WTC11 (cell line): Measurements from ENCODE around the gene EML4.

Experiments
- ATF2 ChIP-seq: sonication (generic); formaldehyde crosslinking; IDR thresholded peaks from 2 replicates; pipeline ENCODE4 v1.8.1; 2022; ENCODE audit warnings: low read depth, missing genetic modification reagents, borderline replicate concordance
- ATF6 ChIP-seq: sonication (generic); formaldehyde crosslinking; IDR thresholded peaks from 2 replicates; pipeline ENCODE4 v1.8.1; 2023; ENCODE audit warnings: mild to moderate bottlenecking, missing genetic modification reagents
- CTCF ChIP-seq: fragments of 200-600 bp; IDR thresholded peaks from 2 replicates; pipeline ENCODE4 v1.8.0; 2022; ENCODE audit warnings: antibody characterized with exemption
- NR2C2 ChIP-seq: sonication (generic); formaldehyde crosslinking; IDR thresholded peaks from 2 replicates; pipeline ENCODE4 v1.8.0; 2022; ENCODE audit warnings: mild to moderate bottlenecking, missing genetic modification reagents
- SMAD3 ChIP-seq: sonication (generic); formaldehyde crosslinking; IDR thresholded peaks from 2 replicates; pipeline ENCODE4 v1.8.0; 2022; ENCODE audit warnings: missing genetic modification reagents, mild to moderate bottlenecking, borderline replicate concordance
- ZNF671 ChIP-seq: fragments of 250-450 bp; sonication (Bioruptor Pico); IDR thresholded peaks from 2 replicates; pipeline ENCODE4 v1.8.0; 2021; ENCODE audit warnings: mild to moderate bottlenecking

- TF ChIP-seq SMAD3 (CRISPR knock-in tag) (no peak), NR2C2 (CRISPR knock-in tag) (no peak), CTCF (no peak), ATF2 (CRISPR knock-in tag) (no peak), ZNF671 (CRISPR knock-in tag) (no peak), ATF6 (CRISPR knock-in tag) (no peak)
Measured at GRCh38 chr2:42187886-42188285, 18.7 kb downstream of the EML4 start.
